ENCODE data around the gene LRRC42. TPM values are rescaled to one million over a fixed set of nuclear protein-coding genes. Genes with fewer than 3 reads are reported as not detected.

Gene LRRC42
- total RNA-seq, 4 donors from 2014 or later, result 11.4 to 17.8 (median 14.6) TPM

DNA sequence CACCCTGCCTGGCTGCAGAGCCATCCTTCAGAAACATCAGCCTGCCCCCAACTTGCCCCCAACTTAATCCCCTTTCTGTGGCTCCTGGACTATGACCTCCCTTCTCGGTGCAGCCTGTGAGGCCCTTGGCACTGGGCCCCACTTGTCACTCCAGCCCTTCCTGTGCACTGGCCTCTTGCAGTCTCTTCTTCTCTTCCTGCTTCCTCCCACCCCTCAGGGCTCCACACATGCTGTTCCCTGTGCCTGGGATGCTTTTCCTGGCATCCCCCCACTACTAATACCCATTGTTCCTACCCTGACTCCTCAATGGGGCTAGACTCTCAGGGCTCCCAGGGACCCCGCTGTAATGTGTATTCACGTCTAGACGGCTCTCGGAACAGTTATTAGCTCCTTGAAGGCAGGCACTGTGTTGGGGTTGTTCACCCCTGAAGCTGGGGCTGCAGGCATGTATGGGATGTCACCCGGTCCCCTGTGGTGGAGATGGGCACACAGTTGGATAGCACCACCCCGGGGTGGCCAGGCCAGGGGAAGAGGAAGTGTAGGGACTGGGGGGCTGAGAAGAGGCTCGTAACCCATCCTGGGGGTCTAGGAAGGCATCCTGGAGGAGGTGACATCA lies 67.4 kb downstream of the LRRC42 start:
- Histone ChIP-seq H3K27ac (no peak overlapping the region), H3K27me3 (peaks cover 0 to 3% (median 0%) of the 10 kb centered on the region in 3 donors), H3K4me3 (no peak overlapping the region), H3K36me3 (no peaks in the 10 kb centered on the region), H3K4me1 (no peaks in the 10 kb centered on the region), H3K9me3 (no peaks in the 10 kb centered on the region)
- intact Hi-C loops (cut with DNase I; ENCODE audit: low total_unique reads) (no loop called here), in situ Hi-C loops (cut with MboI; ENCODE audit: low sequenced_read_pairs in 4 of 4) (no loop called here)
- ATAC-seq (no peak), DNase-seq (no peak)
- no peak for TF ChIP-seq POLR2A (IDR thresholded peaks at IDR 0.05)
- no peak for TF ChIP-seq CTCF (IDR thresholded peaks at IDR 0.05 in 4 of 5, conservative IDR thresholded peaks at IDR 0.05 in 1 of 5)

GRCh38 chr1:54014009-54014629 lies 68.0 kb downstream of the LRRC42 start:
- H3K9me3 ChIP-seq, result no peaks in the 10 kb centered on the region
- TF ChIP-seq CTCF (IDR thresholded peaks at IDR 0.05 in 4 of 5, conservative IDR thresholded peaks at IDR 0.05 in 1 of 5) (no peak), POLR2A (IDR thresholded peaks at IDR 0.05) (no peak)
- H3K36me3 ChIP-seq, result no peaks in the 10 kb centered on the region
- no peak overlapping the region for H3K27ac ChIP-seq
- H3K27me3 ChIP-seq, result peaks cover 0 to 3% (median 0%) of the 10 kb centered on the region in 3 donors
- intact Hi-C loops (cut with DNase I; ENCODE audit: low total_unique reads) (no loop called here), in situ Hi-C loops (cut with MboI; ENCODE audit: low sequenced_read_pairs in 4 of 4) (no loop called here)
- DNase-seq, result no peak
- no peaks in the 10 kb centered on the region for H3K4me1 ChIP-seq
- no peak for ATAC-seq
- no peak overlapping the region for H3K4me3 ChIP-seq

- no peak for ATAC-seq
- H3K36me3 ChIP-seq, result no peaks in the 10 kb centered on the region
- in situ Hi-C loops (cut with MboI; ENCODE audit: low sequenced_read_pairs in 4 of 4), result no loop called here
These were observed 70.5 kb downstream of the LRRC42 start for GRCh38 chr1:54016343-54017282.

More at GRCh38 chr1:54016343-54017282, 70.5 kb downstream of the LRRC42 start:
- no peak for TF ChIP-seq CTCF (IDR thresholded peaks at IDR 0.05 in 4 of 5, conservative IDR thresholded peaks at IDR 0.05 in 1 of 5)
- no peak for TF ChIP-seq POLR2A (IDR thresholded peaks at IDR 0.05)
- no peaks in the 10 kb centered on the region for H3K4me1 ChIP-seq
- peaks cover 0 to 3% (median 0%) of the 10 kb centered on the region in 3 donors for H3K27me3 ChIP-seq
- H3K27ac ChIP-seq, result no peak overlapping the region
- intact Hi-C loops (cut with DNase I; ENCODE audit: low total_unique reads), result no loop called here
- no peak for DNase-seq
- no peaks in the 10 kb centered on the region for H3K9me3 ChIP-seq
- no peak overlapping the region for H3K4me3 ChIP-seq

Other genes starting within 250 kb of the LRRC42 start
- not detected for gene GLIS1, start 207.2 kb upstream of the LRRC42 start, total RNA-seq
- 10 to 100 TPM in 2 of 4 donors, 1 to 10 TPM in 2; 7.6 to 27.0 (median 9.5) TPM for gene NDC1, start 108.1 kb upstream of the LRRC42 start, total RNA-seq
- gene YIPF1, start 56.6 kb upstream of the LRRC42 start, total RNA-seq, result 10 to 100 TPM; 18.8 to 34.8 (median 27.2) TPM
- not detected for gene DIO1, start 52.2 kb upstream of the LRRC42 start, total RNA-seq
- 1 to 10 TPM; 2.4 to 9.1 (median 2.9) TPM for gene IFT25, start 651 bp upstream of the LRRC42 start, total RNA-seq
- gene LDLRAD1, start 71.8 kb downstream of the LRRC42 start, total RNA-seq, result not detected
- gene TMEM59, start 106.9 kb downstream of the LRRC42 start, total RNA-seq, result 100 to 1,000 TPM; 156 to 248 (median 224) TPM
- gene TCEANC2, start 107.3 kb downstream of the LRRC42 start, total RNA-seq, result 1 to 10 TPM; 2.6 to 9.5 (median 7.0) TPM
- gene CDCP2, start 206.7 kb downstream of the LRRC42 start, total RNA-seq, result not detected